ENCODE results near the gene FBXL16. TPM values are rescaled to one million over a fixed set of nuclear protein-coding genes. Genes with fewer than 3 reads are reported as not detected.

FBXL16 gene
- total RNA-seq, 1 donor from 2014 or later, result 0.17 TPM

GRCh38 chr16:718389-718788, 12.8 kb upstream of the FBXL16 start:
- Histone ChIP-seq H3K27me3 (ENCODE audit: control insufficient read depth, insufficient read depth, low read length) (no peaks in the 10 kb centered on the region), H3K36me3 (ENCODE audit: control insufficient read depth, insufficient read depth, low read length) (no peaks in the 10 kb centered on the region), H3K4me3 (ENCODE audit: low read depth, low read length) (no peak overlapping the region)
- DNase-seq (ENCODE audit: low read depth), result no peak
- TF ChIP-seq CTCF (IDR thresholded peaks at IDR 0.05; ENCODE audit: insufficient read depth, low read length, poor library complexity, severe bottlenecking), result no peak

GRCh38 chr16:717450-718245, 12.0 kb upstream of the FBXL16 start:
- no peaks in the 10 kb centered on the region for H3K27me3 ChIP-seq (ENCODE audit: control insufficient read depth, insufficient read depth, low read length)
- no peak for DNase-seq (ENCODE audit: low read depth)
- no peak overlapping the region for H3K4me3 ChIP-seq (ENCODE audit: low read depth, low read length)
- H3K36me3 ChIP-seq (ENCODE audit: control insufficient read depth, insufficient read depth, low read length), result no peaks in the 10 kb centered on the region
- TF ChIP-seq CTCF (IDR thresholded peaks at IDR 0.05; ENCODE audit: insufficient read depth, low read length, poor library complexity, severe bottlenecking), result no peak

- no peak for TF ChIP-seq CTCF (IDR thresholded peaks at IDR 0.05; ENCODE audit: insufficient read depth, low read length, poor library complexity, severe bottlenecking)
- no peak for DNase-seq (ENCODE audit: low read depth)
- H3K4me3 ChIP-seq (ENCODE audit: low read depth, low read length), result no peak overlapping the region
- H3K27me3 ChIP-seq (ENCODE audit: control insufficient read depth, insufficient read depth, low read length), result no peaks in the 10 kb centered on the region
- no peaks in the 10 kb centered on the region for H3K36me3 ChIP-seq (ENCODE audit: control insufficient read depth, insufficient read depth, low read length)
These were observed 11.2 kb upstream of the FBXL16 start for GRCh38 chr16:716768-717325.

- DNase-seq (ENCODE audit: low read depth), result no peak
- H3K4me3 ChIP-seq (ENCODE audit: low read depth, low read length), result peak overlapping the region; percentile 55
- no peak for TF ChIP-seq CTCF (IDR thresholded peaks at IDR 0.05; ENCODE audit: insufficient read depth, low read length, poor library complexity, severe bottlenecking)
- no peaks in the 10 kb centered on the region for H3K36me3 ChIP-seq (ENCODE audit: control insufficient read depth, insufficient read depth, low read length)
- H3K27me3 ChIP-seq (ENCODE audit: control insufficient read depth, insufficient read depth, low read length), result peaks cover 2% of the 10 kb centered on the region
These were observed 10.6 kb upstream of the FBXL16 start for GRCh38 chr16:716200-716568.

- peaks cover 8% of the 10 kb centered on the region for H3K27me3 ChIP-seq (ENCODE audit: control insufficient read depth, insufficient read depth, low read length)
- peak overlapping the region; percentile 55 for H3K4me3 ChIP-seq (ENCODE audit: low read depth, low read length)
- no peak for TF ChIP-seq CTCF (IDR thresholded peaks at IDR 0.05; ENCODE audit: insufficient read depth, low read length, poor library complexity, severe bottlenecking)
These were observed 10.0 kb upstream of the FBXL16 start for GRCh38 chr16:715477-716199.

More at GRCh38 chr16:715477-716199, 10.0 kb upstream of the FBXL16 start:
- DNase-seq (ENCODE audit: low read depth), result no peak
- no peaks in the 10 kb centered on the region for H3K36me3 ChIP-seq (ENCODE audit: control insufficient read depth, insufficient read depth, low read length)
